GM10847 (cell line): Measurements from ENCODE around the gene TP53I11.

Experiments used
- POLR2A ChIP-seq: IDR thresholded peaks from 2 replicates; pipeline ENCODE4 v1.6.1; 2011; ENCODE audit not compliant: insufficient read length; ENCODE audit errors: extremely low read depth

The TP53I11 gene

GRCh38 chr11:44904261-44905020 is 46.2 kb downstream of the TP53I11 start:
- no peak for TF ChIP-seq POLR2A

DNA sequence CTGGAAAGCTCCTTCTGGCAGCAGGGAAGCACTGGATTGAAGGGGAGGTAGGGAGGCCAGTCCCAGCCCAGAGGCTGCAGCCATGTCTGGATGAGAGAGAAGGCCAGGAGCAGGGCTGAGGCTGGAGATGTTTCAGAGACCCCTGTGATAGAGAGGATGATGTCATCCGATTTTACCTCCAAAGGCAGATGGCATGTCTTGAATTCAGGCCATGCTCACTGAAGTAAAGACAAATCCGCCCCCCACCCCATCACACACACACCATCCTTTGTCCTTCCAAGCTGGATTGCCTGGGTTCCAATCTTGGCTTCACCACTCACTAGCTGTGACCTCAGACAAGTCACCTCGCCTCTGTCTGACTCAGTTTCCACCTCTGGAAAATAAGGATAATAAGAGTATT is 47.2 kb downstream of the TP53I11 start:
- no peak for TF ChIP-seq POLR2A

DNA sequence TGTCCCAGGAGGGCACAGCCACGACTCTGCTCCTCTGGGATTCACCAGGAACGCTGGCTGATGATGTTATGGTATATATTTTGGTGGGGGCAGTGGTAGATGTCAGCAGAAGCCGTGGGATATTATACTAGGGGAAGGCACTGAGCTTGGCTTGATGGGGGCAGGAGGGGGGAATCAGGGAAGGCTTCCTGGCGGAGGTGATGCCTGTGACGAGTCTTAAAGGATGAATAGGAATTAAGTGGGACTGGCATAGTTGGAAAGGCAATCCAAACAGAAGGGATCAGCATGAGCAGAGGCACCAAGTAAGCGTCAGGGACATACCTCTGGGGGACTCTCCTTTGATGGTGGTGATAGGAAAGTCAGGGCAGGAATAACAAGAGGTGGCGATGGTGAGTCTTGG is 47.6 kb downstream of the TP53I11 start:
- no peak for TF ChIP-seq POLR2A

- TF ChIP-seq POLR2A: no peak
Measured at GRCh38 chr11:44901786-44902185, 48.9 kb downstream of the TP53I11 start.

DNA sequence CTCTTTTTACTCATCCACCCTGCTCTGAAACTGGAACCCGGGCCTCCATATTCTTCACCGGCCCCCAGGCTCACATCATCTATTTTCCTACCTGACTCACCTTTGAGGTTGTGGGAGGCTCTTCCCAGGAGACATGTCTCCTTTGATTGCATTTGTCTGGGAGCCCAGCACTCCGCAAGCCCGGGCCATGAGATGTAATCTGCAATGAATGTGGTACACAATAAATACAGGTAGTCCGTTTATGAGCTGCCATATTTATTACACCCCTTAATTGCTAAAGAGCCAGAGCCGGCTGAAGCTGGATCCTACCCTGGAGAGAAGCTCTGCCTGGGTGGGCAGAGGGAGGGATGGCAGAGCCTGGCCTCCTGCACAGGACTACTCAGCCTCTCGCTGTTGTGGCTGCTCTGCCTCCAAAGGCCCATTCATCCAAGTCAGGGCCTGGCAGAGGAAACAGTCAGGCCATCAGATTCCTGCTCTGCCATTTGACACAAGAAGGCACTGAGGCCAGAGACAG is 49.5 kb downstream of the TP53I11 start:
- TF ChIP-seq POLR2A: no peak

DNA sequence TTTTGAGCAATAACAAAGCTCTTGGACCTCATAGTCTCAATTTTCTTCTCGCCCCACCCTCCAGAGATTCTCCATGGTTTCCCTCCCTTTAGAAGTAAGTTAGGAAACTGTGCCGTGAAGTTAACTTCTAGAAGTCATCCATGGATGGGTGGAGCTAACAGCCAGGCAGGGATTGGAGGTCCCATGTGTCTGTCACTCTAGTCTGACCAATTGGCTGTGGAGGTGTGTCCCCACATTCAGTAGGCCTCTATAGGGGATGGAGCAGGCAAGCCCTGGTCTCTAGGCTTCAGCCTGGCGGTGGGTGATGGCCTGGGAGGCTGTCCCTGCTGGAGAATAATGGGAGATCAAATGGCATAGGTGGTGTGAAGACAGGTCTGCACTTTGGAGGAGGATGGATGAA is 50.7 kb downstream of the TP53I11 start:
- no peak for TF ChIP-seq POLR2A

GRCh38 chr11:44893846-44894617 is 56.7 kb downstream of the TP53I11 start:
- TF ChIP-seq POLR2A: no peak

DNA sequence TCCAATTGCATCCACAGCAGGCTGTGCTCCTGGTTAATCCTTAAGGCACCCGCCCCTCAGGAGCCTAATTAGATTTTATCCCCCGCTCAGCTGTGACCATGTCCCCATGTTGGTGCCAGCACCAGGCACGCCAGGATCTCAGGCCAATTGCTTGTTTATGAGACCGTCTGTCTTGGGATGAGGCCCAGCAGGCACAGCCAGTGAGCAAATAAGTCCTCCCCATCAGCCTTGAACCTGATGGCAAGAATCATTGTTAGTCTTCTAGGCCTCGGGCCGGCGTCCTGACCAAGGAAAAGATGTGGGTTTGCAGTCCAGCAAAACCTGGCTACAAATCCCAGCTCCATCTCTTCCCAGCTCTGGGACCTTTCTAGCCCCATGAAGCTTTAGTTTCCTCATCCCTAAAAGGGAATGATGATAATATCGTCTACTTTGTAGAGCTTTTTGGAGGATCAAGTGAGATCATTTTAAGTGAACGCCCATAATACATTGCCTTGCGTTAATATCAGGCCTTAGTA is 57.3 kb downstream of the TP53I11 start:
- no peak for TF ChIP-seq POLR2A

DNA sequence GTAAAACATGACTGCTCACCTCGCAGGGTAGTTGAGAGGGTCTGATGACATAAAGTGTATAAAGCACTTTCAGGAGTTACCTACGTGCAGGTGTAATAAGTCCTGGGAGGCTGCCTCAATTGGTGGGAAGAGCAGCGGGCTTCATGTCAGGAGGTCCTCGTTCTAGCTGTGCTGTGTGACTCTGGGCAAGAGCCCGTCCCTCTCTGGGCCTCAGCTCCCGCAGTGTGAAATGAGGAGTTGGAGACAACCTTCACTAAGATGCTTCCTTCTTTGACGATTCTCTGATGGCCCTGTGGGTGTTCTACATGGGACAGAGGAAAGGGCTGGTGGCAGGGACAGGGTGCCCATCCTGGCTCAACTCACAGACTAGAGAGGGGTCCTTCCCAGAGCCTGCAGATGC is 57.8 kb downstream of the TP53I11 start:
- TF ChIP-seq POLR2A: no peak

DNA sequence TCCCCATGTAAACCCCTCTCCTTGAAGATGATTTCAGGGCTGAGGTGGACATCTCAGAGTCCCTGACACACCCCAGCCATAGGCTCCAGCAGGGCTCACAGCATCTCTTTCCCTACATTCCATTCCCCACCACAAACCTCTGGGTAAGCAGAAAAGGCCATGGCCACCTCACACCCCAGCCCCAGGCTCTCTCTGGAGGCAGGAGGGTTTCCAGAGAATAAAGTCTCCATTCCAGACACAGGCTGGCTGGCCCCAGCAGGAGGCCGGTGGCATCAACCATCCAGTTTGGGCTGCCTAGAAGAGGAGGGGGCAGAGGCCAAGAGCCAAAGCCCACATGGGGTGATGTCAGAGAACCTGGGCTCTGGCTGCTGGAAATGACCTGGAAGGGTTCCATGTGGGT is 61.4 kb downstream of the TP53I11 start:
- TF ChIP-seq POLR2A: no peak

DNA sequence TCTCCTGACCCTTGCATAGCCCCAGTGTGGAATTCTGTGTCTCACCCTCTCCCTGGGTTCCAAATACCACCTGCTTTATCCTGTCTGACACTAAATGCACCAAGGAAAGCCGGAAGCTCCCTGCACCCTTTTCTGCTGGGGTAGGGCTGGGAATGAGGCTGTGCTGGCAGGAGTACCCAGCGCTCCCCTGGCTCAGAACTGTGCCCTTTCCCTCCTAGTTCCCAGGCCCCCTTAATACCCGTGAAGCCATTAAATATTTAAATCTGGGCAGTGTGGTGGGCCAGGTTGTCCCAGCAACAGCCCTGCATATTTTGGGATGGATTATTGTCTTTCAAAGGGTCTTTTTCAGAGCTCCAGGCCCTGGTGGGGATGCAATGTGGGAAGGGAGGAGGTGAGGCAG is 63.0 kb downstream of the TP53I11 start:
- TF ChIP-seq POLR2A: no peak

DNA sequence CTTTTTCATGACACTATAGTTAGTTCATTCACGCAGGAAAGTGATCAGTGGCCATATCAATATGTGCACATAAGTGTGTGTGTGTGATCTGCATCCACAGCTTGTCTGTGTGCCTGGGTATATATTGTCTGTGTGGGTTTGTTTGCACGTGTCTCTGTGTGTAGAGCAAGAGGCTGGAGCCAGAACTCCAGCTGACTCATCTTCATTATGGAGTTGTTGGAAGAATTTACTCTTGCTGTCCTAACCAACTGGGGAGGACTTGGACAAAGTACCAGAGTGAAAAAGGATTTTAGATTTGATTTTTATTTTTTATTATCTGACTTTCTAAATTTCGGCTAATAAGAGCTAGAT is 63.9 kb downstream of the TP53I11 start:
- TF ChIP-seq POLR2A: no peak

DNA sequence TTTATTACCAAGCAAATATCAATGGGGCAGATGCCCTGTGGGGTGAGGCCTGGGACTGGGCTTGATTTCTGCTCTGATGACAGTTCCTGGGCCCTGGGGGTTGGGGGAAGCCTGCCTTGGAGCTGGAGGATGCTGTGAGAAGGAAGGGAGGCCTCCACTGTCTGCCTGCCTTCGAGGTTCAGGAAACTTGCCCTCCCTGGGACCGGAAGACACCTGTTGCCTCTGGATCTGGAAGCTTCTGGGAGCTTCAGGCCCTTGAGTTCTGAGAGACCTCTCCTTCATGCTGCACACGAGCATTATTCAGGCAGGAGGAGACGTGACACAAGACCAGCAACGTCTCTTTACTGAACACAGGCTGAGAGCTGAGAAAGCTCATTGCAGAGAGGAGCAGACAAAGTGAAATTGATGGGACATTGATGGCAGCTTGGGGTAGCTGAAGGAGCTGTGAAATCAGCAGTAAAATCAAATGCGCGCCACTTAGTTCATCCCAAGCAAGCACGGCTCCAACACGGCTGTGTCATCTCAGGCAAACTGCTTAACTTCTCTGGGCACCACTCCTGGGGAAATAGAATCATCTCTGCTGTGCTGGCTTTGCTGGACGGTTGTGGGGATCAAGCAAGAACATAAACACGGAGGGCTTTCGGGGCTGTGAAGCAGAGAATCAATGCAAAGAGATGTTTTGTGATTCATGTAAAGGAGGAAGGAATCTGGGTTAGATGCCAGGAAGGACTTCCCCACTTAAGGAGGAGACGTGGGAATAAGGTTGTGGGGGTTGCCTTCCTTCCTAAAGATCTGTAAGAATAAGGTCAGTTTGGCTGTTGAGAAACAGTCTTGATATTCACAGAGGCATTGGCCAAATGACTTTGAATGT is 64.5 kb downstream of the TP53I11 start:
- TF ChIP-seq POLR2A: no peak

DNA sequence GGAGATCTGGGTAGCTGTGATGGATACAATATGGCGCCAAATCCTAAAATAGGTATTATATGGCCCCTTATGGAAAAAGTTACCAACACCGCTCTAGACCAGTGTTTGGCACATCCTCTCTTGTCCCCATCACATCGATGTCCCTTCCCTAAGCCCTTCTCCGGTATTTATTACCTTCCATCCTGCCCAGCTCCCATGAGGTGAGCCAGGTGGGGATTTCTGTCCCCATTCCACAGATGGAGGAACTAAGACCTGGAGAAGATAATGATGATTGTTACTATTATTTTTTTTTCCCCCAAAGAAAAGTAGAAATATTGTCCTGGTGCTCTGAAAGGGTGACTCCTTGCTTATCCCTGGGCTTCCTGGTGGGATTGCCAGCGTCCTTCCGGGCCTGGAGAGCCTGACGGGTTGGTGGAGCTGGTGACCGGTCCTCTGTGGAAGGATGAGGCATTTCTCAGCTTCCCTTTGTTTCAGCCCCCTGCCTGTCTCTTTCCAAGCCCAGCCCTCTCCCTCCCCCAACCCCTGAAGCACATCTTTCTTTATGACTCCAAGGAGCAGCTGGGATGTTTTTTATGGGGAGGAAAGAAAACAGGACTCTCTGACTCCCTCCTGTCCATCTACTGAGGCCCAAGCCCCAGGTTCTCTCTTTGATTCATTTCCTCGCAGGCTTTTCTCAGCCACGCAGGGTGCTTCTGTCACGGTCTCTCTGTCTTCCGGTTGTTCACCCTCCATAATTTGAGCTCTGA is 65.4 kb downstream of the TP53I11 start:
- no peak for TF ChIP-seq POLR2A

DNA sequence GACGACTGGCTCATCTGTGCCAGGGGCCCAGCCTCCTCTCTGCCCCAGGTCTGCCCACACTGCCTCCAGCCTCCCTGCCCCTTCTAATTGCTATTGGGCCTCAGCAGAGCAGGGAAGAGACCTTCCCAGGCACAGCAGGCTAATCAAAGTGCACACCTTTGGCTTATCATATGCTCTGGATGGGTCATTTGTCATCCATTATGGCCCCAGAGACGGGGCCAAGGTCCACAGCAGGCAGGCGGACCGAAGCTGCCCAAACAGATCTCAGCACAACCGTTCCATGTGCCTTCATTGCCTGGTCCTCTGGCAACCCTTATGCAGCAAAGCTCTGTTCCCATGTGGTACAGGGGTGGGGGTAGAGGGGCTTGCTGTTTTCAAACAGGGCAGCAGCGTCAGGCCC is 66.6 kb downstream of the TP53I11 start:
- no peak for TF ChIP-seq POLR2A
